GM19452 (cell line): ENCODE results near the gene TTYH1.

ENCODE experiments used
- ATAC-seq: cut with Tn5 transposase; IDR thresholded peaks from one replicate; pipeline ENCODE4 v1.9.1; 2021; ENCODE audit not compliant: unreplicated experiment

Gene TTYH1

GRCh38 chr19:54421169-54421516 is 5.9 kb downstream of the TTYH1 start:
- no peak for ATAC-seq

GRCh38 chr19:54421521-54421920 is 6.3 kb downstream of the TTYH1 start:
- no peak for ATAC-seq

- ATAC-seq, result no peak
Observed at GRCh38 chr19:54422136-54422535, 6.9 kb downstream of the TTYH1 start.

GRCh38 chr19:54424201-54424600 is 8.9 kb downstream of the TTYH1 start:
- ATAC-seq, result no peak

GRCh38 chr19:54424660-54425381 is 9.6 kb downstream of the TTYH1 start:
- no peak for ATAC-seq

- ATAC-seq, result no peak
Observed at GRCh38 chr19:54425382-54425723, 10.1 kb downstream of the TTYH1 start.

- no peak for ATAC-seq
Observed at GRCh38 chr19:54426291-54426931, 11.1 kb downstream of the TTYH1 start.

GRCh38 chr19:54427586-54427985 is 12.3 kb downstream of the TTYH1 start:
- ATAC-seq, result no peak

GRCh38 chr19:54428323-54429175 is 13.3 kb downstream of the TTYH1 start:
- no peak for ATAC-seq

GRCh38 chr19:54429176-54429495 is 13.9 kb downstream of the TTYH1 start:
- ATAC-seq, result no peak

- ATAC-seq, result no peak
Observed at GRCh38 chr19:54429545-54430227, 14.4 kb downstream of the TTYH1 start.

GRCh38 chr19:54430306-54431254 is 15.3 kb downstream of the TTYH1 start:
- no peak for ATAC-seq

GRCh38 chr19:54431255-54431838 is 16.1 kb downstream of the TTYH1 start:
- ATAC-seq, result no peak

GRCh38 chr19:54432144-54432738 is 17.0 kb downstream of the TTYH1 start:
- ATAC-seq, result no peak

- ATAC-seq, result no peak
Observed at GRCh38 chr19:54433697-54434096, 18.4 kb downstream of the TTYH1 start.

- ATAC-seq, result no peak
Observed at GRCh38 chr19:54434112-54434872, 19.0 kb downstream of the TTYH1 start.

GRCh38 chr19:54434873-54435214 is 19.6 kb downstream of the TTYH1 start:
- no peak for ATAC-seq

- no peak for ATAC-seq
Observed at GRCh38 chr19:54435551-54436016, 20.3 kb downstream of the TTYH1 start.

GRCh38 chr19:54436031-54436523 is 20.8 kb downstream of the TTYH1 start:
- no peak for ATAC-seq
